CD4-positive, alpha-beta memory T cell (primary cell): Measurements from ENCODE around the gene TRPM8. TPM values are rescaled to one million over a fixed set of nuclear protein-coding genes. Genes with fewer than 3 reads are reported as not detected.

Experiments
- CTCF ChIA-PET: fragments of 350-600 bp; sonication (Branson Sonifier 250); formaldehyde crosslinking; loops from one replicate; lab custom pipeline; 2021; ENCODE audit warnings: inconsistent platforms; ENCODE audit not compliant: partially characterized antibody; lab: Charles Lee
- POLR2A ChIA-PET: fragments of 350-600 bp; sonication (Branson Sonifier 250); formaldehyde crosslinking; loops from one replicate; lab custom pipeline; 2021; ENCODE audit not compliant: partially characterized antibody; lab: Charles Lee
- DNase-seq, 5 donors: peaks; one replicate each; pipeline versions ENCODE4 v3.0.0 to v3.0.0-alpha.2; 2020 to 2022; ENCODE audit warnings: mixed read lengths in 1 of 5
- H3K27ac ChIP-seq: one replicate; pipeline ENCODE4 v1.7.0; 2013; ENCODE audit warnings: low read depth, low read length
- H3K27me3 ChIP-seq: 2 replicates; pipeline ENCODE4 v1.7.0; 2013; ENCODE audit warnings: mild to moderate bottlenecking, low read length, moderate library complexity; ENCODE audit not compliant: insufficient read depth
- H3K36me3 ChIP-seq: 2 replicates; pipeline ENCODE4 v1.7.0; 2013; ENCODE audit warnings: mild to moderate bottlenecking, low read length, moderate library complexity; ENCODE audit not compliant: insufficient read depth
- H3K4me1 ChIP-seq: 2 replicates; pipeline ENCODE4 v1.7.0; 2013; ENCODE audit warnings: mild to moderate bottlenecking, low read length, moderate library complexity; ENCODE audit not compliant: insufficient read depth
- H3K4me3 ChIP-seq, 2 donors: one replicate each; pipeline ENCODE4 v1.7.0; 2013; ENCODE audit warnings: low read length in 2 of 2, mild to moderate bottlenecking in 1 of 2
- H3K9me3 ChIP-seq, 2 donors: one replicate each; pipeline ENCODE4 v1.7.0; 2013; ENCODE audit warnings: low read length in 2 of 2, control low read depth in 1 of 2; ENCODE audit not compliant: control insufficient read depth in 1 of 2
- H3K27ac Mint-ChIP-seq, 7 donors: one replicate each; pipeline ENCODE4 v1.8.0; 2020 to 2021; ENCODE audit warnings: mixed read lengths in 7 of 7, mild to moderate bottlenecking in 6 of 7, inconsistent platforms in 3 of 7, moderate library complexity in 3 of 7
- H3K27me3 Mint-ChIP-seq, 2 donors: one replicate each; pipeline ENCODE4 v1.8.0; 2020 to 2021; ENCODE audit warnings: mixed read lengths in 2 of 2
- H3K36me3 Mint-ChIP-seq, 2 donors: one replicate each; pipeline ENCODE4 v1.8.0; 2020 to 2021; ENCODE audit warnings: mixed read lengths in 2 of 2, inconsistent platforms in 1 of 2, mild to moderate bottlenecking in 1 of 2
- H3K4me1 Mint-ChIP-seq, 4 donors: one replicate each; pipeline ENCODE4 v1.8.0; 2020 to 2021; ENCODE audit warnings: mixed read lengths in 4 of 4, mild to moderate bottlenecking in 1 of 4
- H3K4me3 Mint-ChIP-seq, 8 donors: one replicate each; pipeline ENCODE4 v1.8.0; 2020 to 2021; ENCODE audit warnings: mixed read lengths in 8 of 8, mild to moderate bottlenecking in 7 of 8, moderate library complexity in 6 of 8, inconsistent platforms in 3 of 8
- H3K9me3 Mint-ChIP-seq, 8 donors: one replicate each; pipeline ENCODE4 v1.8.0; 2020 to 2021; ENCODE audit warnings: mixed read lengths in 8 of 8, mild to moderate bottlenecking in 5 of 8, inconsistent platforms in 3 of 8, moderate library complexity in 1 of 8
- intact Hi-C: fragments of 100-400 bp; cut with micrococcal nuclease; formaldehyde crosslinking; loops from one replicate; pipeline ENCODE4 v1.15.1; 2023
- polyA plus RNA-seq, 2 donors: library from polyadenylated mRNA; unstranded; fragments of 300-500 nt; fragmentation: Illumina TruSeq; gene quantifications; one replicate each; pipeline ENCODE4 v1.2.3, GENCODE V29; 2021
- total RNA-seq, 2 experiments: library from RNA; stranded (reverse); gene quantifications; one replicate each; pipeline ENCODE4 v1.2.3, GENCODE V29; 2021

The TRPM8 gene
- total and polyA plus RNA-seq, 4 experiments from 2014 or later: not detected

DNA sequence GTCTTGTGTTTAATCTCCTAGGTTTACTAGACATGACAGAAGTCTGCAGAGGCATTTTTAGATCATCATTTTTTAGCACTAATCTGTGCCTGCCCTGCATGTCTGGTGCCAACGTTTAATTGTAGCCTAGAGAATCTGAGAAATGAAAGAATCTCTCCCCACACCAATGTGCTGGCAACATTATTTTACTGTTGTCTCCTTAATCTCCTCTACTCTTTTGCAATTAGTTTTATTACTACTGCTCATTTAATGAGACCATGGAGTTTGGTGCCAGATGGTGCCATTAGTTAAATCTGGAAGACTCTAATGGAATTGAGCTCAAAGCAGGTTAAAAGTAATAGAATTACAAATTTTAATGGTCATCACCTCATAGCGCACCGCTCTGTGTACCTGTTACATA is 129.3 kb downstream of the TRPM8 start:
- H3K27me3 ChIP-seq: no peaks in the 10 kb centered on the region
- no peak overlapping the region for H3K4me3 Mint-ChIP-seq
- H3K27ac ChIP-seq: no peak overlapping the region
- no peak for DNase-seq
- H3K9me3 Mint-ChIP-seq: peaks cover 0 to 3% (median 0%) of the 10 kb centered on the region in 8 donors
- no peaks in the 10 kb centered on the region for H3K36me3 ChIP-seq
- POLR2A ChIA-PET: interaction anchor here (0.6 kb wide), 1 partner anchor 18 kb away, joined by 3 read pairs; no protein-coding TSS in a partner anchor
- no peak overlapping the region for H3K4me3 ChIP-seq
- no peak overlapping the region for H3K27ac Mint-ChIP-seq
- no peaks in the 10 kb centered on the region for H3K9me3 ChIP-seq
- H3K4me1 ChIP-seq: no peaks in the 10 kb centered on the region
- H3K36me3 Mint-ChIP-seq: no peaks in the 10 kb centered on the region
- intact Hi-C loops: no loop called here
- no peaks in the 10 kb centered on the region for H3K27me3 Mint-ChIP-seq
- H3K4me1 Mint-ChIP-seq: peaks cover 0 to 10% (median 9%) of the 10 kb centered on the region in 4 donors
- CTCF ChIA-PET: interaction anchor here (0.9 kb wide), 1 partner anchor 498 kb away, joined by 3 read pairs; no protein-coding TSS in a partner anchor

- Histone ChIP-seq H3K27ac (no peak overlapping the region), H3K4me1 (no peaks in the 10 kb centered on the region), H3K9me3 (no peaks in the 10 kb centered on the region), H3K4me3 (no peak overlapping the region), H3K36me3 (no peaks in the 10 kb centered on the region), H3K27me3 (no peaks in the 10 kb centered on the region)
- peaks cover 0 to 14% (median 12%) of the 10 kb centered on the region in 4 donors for H3K4me1 Mint-ChIP-seq
- DNase-seq: no peak
- intact Hi-C loops: no loop called here
- no peaks in the 10 kb centered on the region for H3K27me3 Mint-ChIP-seq
- no peak overlapping the region for H3K27ac Mint-ChIP-seq
- peaks cover 0 to 3% (median 0%) of the 10 kb centered on the region in 8 donors for H3K9me3 Mint-ChIP-seq
- POLR2A ChIA-PET: interaction anchor here (0.6 kb wide), 1 partner anchor 19 kb away, joined by 3 read pairs; no protein-coding TSS in a partner anchor
- H3K4me3 Mint-ChIP-seq: no peak overlapping the region
- CTCF ChIA-PET: interaction anchor here (0.9 to 1.5 kb wide), 2 partner anchors 54 to 498 kb away, joined by 3 read pairs; no protein-coding TSS in a partner anchor
- H3K36me3 Mint-ChIP-seq: no peaks in the 10 kb centered on the region
Measured at GRCh38 chr2:234047361-234047760, 130.2 kb downstream of the TRPM8 start.

DNA sequence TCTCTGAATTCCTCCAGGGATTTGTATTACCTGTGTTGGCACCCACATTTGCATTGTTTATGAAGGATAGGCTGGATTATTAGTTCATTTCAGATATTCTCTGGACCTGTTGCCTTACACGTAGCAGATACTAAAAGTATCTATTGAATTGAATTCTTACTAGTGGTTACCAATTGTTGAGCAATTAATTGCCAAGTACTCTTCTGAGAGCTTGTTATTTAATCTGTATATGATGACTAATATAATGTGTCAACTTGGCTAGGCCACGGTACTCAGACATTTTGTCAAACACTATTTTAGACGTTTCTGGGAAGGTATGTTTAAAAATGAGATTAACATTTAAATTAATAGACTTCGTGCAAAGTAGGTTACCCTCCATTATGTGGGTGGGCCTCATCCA is 130.9 kb downstream of the TRPM8 start:
- intact Hi-C loops: no loop called here
- peaks cover 0 to 3% (median 0%) of the 10 kb centered on the region in 8 donors for H3K9me3 Mint-ChIP-seq

GRCh38 chr2:234050455-234051135 is 133.4 kb downstream of the TRPM8 start, which contains the start of gene SPP2:
Gene SPP2, plus strand, starts transcription at chr2:234050702. Its CDS starts 85 bp downstream, at chr2:234050787.
- no peak within 1 kb of the TSS for H3K4me3 Mint-ChIP-seq
- H3K27ac ChIP-seq: no peak within 1 kb of the TSS
- ChIA-PET POLR2A (no interaction called here), CTCF (interaction anchor here (0.6 to 1.3 kb wide), 2 partner anchors 9 to 58 kb away, joined by 3 read pairs; no protein-coding TSS in a partner anchor)
- no peak within 1 kb of the TSS for H3K27ac Mint-ChIP-seq
- intact Hi-C loops: no loop called here
- no peak within 1 kb of the TSS for H3K4me3 ChIP-seq
- H3K36me3 Mint-ChIP-seq: no peaks in the 10 kb centered on the region
- no peak for DNase-seq
- no peaks in the 10 kb centered on the region for H3K9me3 ChIP-seq
- H3K27me3 ChIP-seq: no peaks in the 10 kb centered on the region
- peaks cover 0 to 5% (median 0%) of the 10 kb centered on the region in 8 donors for H3K9me3 Mint-ChIP-seq
- peaks cover 0 to 12% (median 12%) of the 10 kb centered on the region in 4 donors for H3K4me1 Mint-ChIP-seq
- H3K27me3 Mint-ChIP-seq: no peaks in the 10 kb centered on the region
- no peaks in the 10 kb centered on the region for H3K36me3 ChIP-seq
- H3K4me1 ChIP-seq: no peaks in the 10 kb centered on the region

More for the DNA sequence above, 130.9 kb downstream of the TRPM8 start:
- Histone ChIP-seq H3K27me3 (no peaks in the 10 kb centered on the region), H3K9me3 (no peaks in the 10 kb centered on the region), H3K27ac (no peak overlapping the region), H3K36me3 (no peaks in the 10 kb centered on the region), H3K4me3 (no peak overlapping the region), H3K4me1 (no peaks in the 10 kb centered on the region)
- Mint-ChIP-seq H3K4me1 (peaks cover 0 to 14% (median 12%) of the 10 kb centered on the region in 4 donors), H3K36me3 (no peaks in the 10 kb centered on the region), H3K27me3 (no peaks in the 10 kb centered on the region), H3K4me3 (no peak overlapping the region), H3K27ac (no peak overlapping the region)
- ChIA-PET CTCF (interaction anchor here (0.7 to 1.5 kb wide), 2 partner anchors 17 to 54 kb away, joined by 3 read pairs; no protein-coding TSS in a partner anchor), POLR2A (no interaction called here)
- DNase-seq: no peak

- Mint-ChIP-seq H3K4me3 (no peak overlapping the region), H3K27ac (peak overlapping the region in 1 of 7 donors; percentile 11), H3K9me3 (peaks cover 0 to 5% (median 0%) of the 10 kb centered on the region in 8 donors), H3K36me3 (no peaks in the 10 kb centered on the region), H3K4me1 (peaks cover 0 to 12% (median 12%) of the 10 kb centered on the region in 4 donors), H3K27me3 (no peaks in the 10 kb centered on the region)
- POLR2A ChIA-PET: no interaction called here
- DNase-seq: no peak
- intact Hi-C loops: no loop called here
- Histone ChIP-seq H3K4me3 (no peak overlapping the region), H3K27ac (no peak overlapping the region), H3K9me3 (no peaks in the 10 kb centered on the region), H3K27me3 (no peaks in the 10 kb centered on the region), H3K4me1 (no peaks in the 10 kb centered on the region), H3K36me3 (no peaks in the 10 kb centered on the region)
- CTCF ChIA-PET: interaction anchor here (1.3 kb wide), 1 partner anchor 8 kb away, joined by 3 read pairs; no protein-coding TSS in a partner anchor
Measured at GRCh38 chr2:234051374-234052070, 134.3 kb downstream of the TRPM8 start.

DNA sequence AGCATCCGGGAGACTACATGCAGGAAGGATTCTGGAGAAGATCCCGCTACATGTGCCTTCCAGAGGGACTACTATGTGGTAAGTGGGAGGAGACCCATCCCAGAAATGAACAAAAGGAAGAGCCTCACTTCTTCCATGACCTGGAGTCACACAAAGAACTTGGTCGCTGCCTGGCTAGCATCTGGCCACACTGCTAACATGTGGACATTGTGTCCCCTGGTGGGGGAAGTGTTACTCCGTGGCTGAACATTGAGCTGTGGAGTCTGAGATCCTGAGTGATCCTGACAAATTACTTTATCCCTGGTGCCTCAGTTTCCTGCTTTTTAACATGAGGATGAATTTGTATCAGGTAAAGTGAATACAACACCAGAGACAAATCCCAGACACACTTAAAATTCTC is 141.7 kb downstream of the TRPM8 start:
- no peaks in the 10 kb centered on the region for H3K36me3 Mint-ChIP-seq
- no peaks in the 10 kb centered on the region for H3K9me3 ChIP-seq
- DNase-seq: no peak
- H3K27ac ChIP-seq: no peak overlapping the region
- ChIA-PET POLR2A (no interaction called here), CTCF (interaction anchor here (1.4 kb wide), 1 partner anchor 25 kb away, joined by 3 read pairs; no protein-coding TSS in a partner anchor)
- H3K4me1 Mint-ChIP-seq: peaks cover 4 to 13% (median 10%) of the 10 kb centered on the region in 4 donors
- no peaks in the 10 kb centered on the region for H3K36me3 ChIP-seq
- no peak overlapping the region for H3K4me3 Mint-ChIP-seq
- H3K9me3 Mint-ChIP-seq: peaks cover 0 to 4% (median 0%) of the 10 kb centered on the region in 8 donors
- no peak overlapping the region for H3K27ac Mint-ChIP-seq
- peaks cover 0 to 4% of the 10 kb centered on the region in 2 donors for H3K27me3 Mint-ChIP-seq
- no peaks in the 10 kb centered on the region for H3K27me3 ChIP-seq
- intact Hi-C loops: no loop called here
- no peaks in the 10 kb centered on the region for H3K4me1 ChIP-seq
- no peak overlapping the region for H3K4me3 ChIP-seq

DNA sequence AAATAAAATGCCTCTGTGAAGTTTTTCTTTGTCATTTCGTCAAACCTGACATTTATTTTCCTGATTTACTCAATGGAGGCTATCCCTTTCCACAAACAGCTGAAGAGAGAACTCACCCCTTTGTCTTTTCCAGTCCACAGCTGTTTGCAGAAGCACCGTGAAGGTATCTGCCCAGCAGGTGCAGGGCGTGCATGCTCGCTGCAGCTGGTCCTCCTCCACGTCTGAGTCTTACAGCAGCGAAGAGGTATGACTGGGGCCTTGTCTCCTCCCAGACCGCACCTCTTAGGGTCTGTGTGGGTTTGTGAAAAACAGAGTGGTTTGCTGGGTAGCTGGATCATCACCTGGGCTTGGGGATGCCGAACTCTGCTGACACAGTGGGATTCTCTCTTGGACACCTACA is 143.1 kb downstream of the TRPM8 start:
- Mint-ChIP-seq H3K27ac (no peak overlapping the region), H3K27me3 (peaks cover 0 to 4% of the 10 kb centered on the region in 2 donors), H3K4me3 (no peak overlapping the region), H3K36me3 (no peaks in the 10 kb centered on the region), H3K4me1 (peaks cover 4 to 18% (median 16%) of the 10 kb centered on the region in 4 donors), H3K9me3 (peaks cover 0 to 4% (median 0%) of the 10 kb centered on the region in 8 donors)
- intact Hi-C loops: no loop called here
- Histone ChIP-seq H3K36me3 (no peaks in the 10 kb centered on the region), H3K4me3 (no peak overlapping the region), H3K27me3 (no peaks in the 10 kb centered on the region), H3K27ac (no peak overlapping the region), H3K4me1 (no peaks in the 10 kb centered on the region), H3K9me3 (no peaks in the 10 kb centered on the region)
- DNase-seq: no peak
- ChIA-PET CTCF (interaction anchor here (1.1 kb wide), 1 partner anchor 9 kb away, joined by 3 read pairs; the partner anchor contains the start of gene SPP2), POLR2A (no interaction called here)
